Transverse colon (tissue), 4 donors: ENCODE results near the gene MAPKAP1.

Source experiments
- CTCF ChIP-seq, 5 experiments: fragments of 200-600 bp in 3 of 5; fragments of 450-650 bp in 2 of 5; sonication (generic) in 3 of 5; IDR thresholded peaks; 1 replicate in 2 of 5; 2 replicates in 3 of 5; pipeline ENCODE4 v1.5.1; 2016 to 2017; ENCODE audit warnings: antibody characterized with exemption in 5 of 5, inconsistent platforms in 3 of 5, mild to moderate bottlenecking in 2 of 5, moderate library complexity in 1 of 5
- EP300 ChIP-seq: sonication (generic); formaldehyde crosslinking; IDR thresholded peaks from one replicate; pipeline ENCODE4 v1.6.1; 2017; ENCODE audit warnings: antibody characterized with exemption, low read depth
- POLR2AphosphoS5 ChIP-seq, 3 donors: sonication (generic); formaldehyde crosslinking; IDR thresholded peaks; one replicate each; pipeline ENCODE4 v1.6.1; 2016; ENCODE audit warnings: antibody characterized with exemption in 3 of 3

DNA sequence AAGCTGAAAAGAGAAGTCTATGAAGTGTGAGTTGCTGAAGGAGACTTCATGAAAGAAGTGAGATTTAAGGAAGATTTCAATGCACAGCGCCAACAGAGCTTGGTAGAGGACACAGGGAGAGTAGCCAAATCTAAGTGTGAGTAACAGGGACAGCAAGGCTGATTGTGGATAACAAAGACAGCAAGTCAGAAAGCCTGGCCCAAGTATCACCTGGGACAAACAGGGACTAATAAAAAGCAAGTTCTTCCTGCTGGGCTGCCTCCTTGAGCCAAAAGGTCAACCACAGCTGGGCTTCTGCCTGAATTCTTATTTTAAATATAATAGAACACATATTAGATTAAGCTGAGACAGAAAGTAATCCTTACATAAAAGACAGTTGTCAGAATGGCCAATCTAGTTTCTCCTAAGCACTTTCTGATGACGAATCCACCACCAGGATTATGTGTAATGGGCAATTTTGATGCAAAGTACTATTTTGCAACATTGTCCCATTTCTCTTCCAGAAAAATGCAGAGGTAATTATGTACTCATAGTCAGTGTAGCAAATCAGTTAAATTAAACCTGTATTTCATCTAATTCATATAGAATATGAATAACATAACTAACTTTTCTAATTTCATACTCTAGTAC, 73.8 kb downstream of the MAPKAP1 start:
- TF ChIP-seq CTCF (IDR thresholded peaks at IDR 0.05) (no peak), POLR2AphosphoS5 (IDR thresholded peaks at IDR 0.05) (no peak), EP300 (no peak)
